ENCODE data around the gene TNFAIP8.

GRCh38 chr5:119385136-119385535 is 29.3 kb downstream of the TNFAIP8 start:
- no peak for TF ChIP-seq TP53 (CRISPR knock-in tag; conservative IDR thresholded peaks at IDR 0.05)
- TF ChIP-seq, protein P1, sequence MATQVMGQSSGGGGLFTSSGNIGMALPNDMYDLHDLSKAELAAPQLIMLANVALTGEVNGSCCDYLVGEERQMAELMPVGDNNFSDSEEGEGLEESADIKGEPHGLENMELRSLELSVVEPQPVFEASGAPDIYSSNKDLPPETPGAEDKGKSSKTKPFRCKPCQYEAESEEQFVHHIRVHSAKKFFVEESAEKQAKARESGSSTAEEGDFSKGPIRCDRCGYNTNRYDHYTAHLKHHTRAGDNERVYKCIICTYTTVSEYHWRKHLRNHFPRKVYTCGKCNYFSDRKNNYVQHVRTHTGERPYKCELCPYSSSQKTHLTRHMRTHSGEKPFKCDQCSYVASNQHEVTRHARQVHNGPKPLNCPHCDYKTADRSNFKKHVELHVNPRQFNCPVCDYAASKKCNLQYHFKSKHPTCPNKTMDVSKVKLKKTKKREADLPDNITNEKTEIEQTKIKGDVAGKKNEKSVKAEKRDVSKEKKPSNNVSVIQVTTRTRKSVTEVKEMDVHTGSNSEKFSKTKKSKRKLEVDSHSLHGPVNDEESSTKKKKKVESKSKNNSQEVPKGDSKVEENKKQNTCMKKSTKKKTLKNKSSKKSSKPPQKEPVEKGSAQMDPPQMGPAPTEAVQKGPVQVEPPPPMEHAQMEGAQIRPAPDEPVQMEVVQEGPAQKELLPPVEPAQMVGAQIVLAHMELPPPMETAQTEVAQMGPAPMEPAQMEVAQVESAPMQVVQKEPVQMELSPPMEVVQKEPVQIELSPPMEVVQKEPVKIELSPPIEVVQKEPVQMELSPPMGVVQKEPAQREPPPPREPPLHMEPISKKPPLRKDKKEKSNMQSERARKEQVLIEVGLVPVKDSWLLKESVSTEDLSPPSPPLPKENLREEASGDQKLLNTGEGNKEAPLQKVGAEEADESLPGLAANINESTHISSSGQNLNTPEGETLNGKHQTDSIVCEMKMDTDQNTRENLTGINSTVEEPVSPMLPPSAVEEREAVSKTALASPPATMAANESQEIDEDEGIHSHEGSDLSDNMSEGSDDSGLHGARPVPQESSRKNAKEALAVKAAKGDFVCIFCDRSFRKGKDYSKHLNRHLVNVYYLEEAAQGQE (IDR thresholded peaks at IDR 0.05; ENCODE audit: borderline replicate concordance in 1 of 2, low read depth in 1 of 2, low read length in 2 of 2), result no peak
- TF ChIP-seq, protein P2, sequence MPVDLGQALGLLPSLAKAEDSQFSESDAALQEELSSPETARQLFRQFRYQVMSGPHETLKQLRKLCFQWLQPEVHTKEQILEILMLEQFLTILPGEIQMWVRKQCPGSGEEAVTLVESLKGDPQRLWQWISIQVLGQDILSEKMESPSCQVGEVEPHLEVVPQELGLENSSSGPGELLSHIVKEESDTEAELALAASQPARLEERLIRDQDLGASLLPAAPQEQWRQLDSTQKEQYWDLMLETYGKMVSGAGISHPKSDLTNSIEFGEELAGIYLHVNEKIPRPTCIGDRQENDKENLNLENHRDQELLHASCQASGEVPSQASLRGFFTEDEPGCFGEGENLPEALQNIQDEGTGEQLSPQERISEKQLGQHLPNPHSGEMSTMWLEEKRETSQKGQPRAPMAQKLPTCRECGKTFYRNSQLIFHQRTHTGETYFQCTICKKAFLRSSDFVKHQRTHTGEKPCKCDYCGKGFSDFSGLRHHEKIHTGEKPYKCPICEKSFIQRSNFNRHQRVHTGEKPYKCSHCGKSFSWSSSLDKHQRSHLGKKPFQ (CRISPR knock-in tag; IDR thresholded peaks at IDR 0.05; ENCODE audit: insufficient replicate concordance), result no peak
- no peak for TF ChIP-seq TCF7L2 (IDR thresholded peaks at IDR 0.05; ENCODE audit: low read depth, low read length)

Data from HepG2 (cell line).